Islet of Langerhans (tissue), 1 donor: ENCODE results near the gene GSAP.

ENCODE experiments used
- FAIRE-seq: peaks from one replicate; lab custom pipeline; 2011; peaks lifted over from hg19 to GRCh38; lab: Jason Lieb, UNC

Gene GSAP

DNA sequence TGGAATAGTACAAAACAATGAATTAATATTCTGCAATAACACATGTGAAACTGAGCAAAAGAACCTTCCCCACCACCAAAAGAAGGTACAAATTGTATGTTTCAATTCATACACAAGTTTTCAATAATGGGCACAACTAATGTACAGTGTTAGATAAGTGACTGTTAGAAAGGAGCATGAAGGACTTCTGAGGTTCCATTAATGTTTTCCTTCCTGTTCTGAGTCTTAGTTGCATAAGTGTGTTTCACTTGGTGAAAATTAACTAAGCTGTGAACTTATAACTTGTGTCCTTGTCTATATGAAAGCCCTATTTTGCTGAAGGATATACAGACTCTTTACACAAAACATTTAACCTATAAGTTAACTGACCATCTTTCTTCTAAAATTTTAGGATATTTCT is 8.2 kb downstream of the GSAP start:
- no peak for FAIRE-seq

DNA sequence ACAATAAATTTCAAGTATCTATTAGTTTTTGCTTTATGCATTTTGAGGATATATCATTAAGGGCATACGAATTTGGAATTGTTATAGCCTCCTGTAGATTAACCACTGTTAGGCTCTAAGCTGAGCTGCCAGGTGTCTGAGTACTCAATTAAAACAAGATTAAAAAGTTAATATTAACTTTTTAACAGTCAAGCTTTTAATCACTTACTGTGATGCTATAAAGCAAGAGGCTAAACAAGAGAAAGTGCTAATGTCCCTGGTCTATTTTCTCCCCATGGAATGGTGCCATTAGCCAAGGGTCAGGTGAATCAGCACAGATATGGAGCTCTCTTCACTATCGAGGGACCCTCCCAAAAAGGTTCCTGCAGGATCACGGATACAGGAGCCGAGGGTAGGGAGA is 9.7 kb downstream of the GSAP start:
- FAIRE-seq, result peak; percentile 49

DNA sequence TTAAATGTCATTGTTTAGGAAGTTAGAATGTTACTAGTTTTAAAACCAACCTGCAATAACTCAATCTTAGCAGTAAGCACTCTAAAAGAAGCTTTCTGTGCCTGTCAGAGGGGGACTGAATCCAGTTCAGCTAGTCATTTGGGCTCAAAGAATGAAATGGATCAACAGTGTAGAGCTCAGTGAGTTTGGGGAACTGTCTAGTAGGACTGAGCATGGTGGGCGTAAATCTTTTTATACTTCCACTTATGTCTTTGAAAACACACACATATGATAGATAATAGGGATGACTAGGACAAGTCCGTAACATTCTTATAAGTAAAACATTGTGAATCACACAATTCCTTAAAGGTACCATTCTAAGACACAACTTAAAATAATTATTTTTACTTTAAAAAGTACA is 11.5 kb downstream of the GSAP start:
- no peak for FAIRE-seq

DNA sequence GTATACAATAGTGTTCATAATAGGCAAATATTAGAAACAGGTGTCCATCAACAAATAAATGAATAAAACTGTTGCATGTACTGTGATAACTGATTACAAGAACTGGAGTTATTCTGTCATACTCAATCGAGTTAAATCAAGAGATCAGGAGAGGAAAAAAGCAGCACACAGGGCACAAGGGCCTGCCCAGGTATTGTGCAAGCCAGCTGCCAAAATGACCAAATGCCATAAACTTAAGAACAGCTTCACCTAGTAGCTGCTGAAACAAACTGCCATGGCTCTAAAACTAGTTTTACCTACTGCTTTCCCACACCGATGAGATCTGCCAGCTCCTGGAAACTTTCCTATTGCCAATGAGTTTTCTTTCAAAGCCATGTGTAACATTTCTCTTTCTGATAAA is 12.2 kb downstream of the GSAP start:
- no peak for FAIRE-seq

DNA sequence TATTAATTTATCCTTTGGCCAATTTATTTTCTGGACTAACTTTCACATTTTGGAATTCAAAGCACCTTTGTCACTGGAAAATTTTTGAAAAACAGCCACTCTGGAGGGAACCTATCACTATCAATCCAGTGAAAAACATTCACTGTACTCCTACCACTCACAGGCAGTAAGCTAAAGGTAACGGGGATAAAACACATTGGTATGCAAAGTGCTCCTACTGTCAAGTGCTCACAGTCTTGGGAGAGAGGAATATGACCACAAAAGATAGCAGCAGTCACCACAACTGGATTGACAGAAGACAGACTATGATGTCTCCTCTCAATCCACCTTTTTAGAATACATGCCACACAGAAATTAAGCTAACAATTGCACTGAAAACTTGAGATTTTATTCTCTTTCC is 13.3 kb downstream of the GSAP start:
- no peak for FAIRE-seq

DNA sequence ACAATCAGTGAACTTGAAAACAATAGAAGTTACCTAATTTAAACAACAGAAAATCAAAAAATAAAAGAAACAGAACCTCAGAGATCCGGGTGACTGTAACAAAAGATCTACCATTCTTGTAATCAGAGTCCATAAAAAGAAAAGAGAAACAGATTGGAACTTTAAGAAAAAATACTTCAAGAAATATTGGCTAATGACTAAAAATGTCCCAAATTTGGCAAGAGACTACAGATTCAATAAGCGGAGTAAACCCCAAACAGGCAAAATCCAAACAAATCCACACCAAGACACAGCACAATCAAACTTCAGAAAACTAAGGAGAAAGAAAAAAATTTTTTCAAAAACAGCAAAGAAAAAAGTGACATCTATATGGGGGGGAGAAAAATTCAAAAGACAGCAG is 15.1 kb downstream of the GSAP start:
- no peak for FAIRE-seq

DNA sequence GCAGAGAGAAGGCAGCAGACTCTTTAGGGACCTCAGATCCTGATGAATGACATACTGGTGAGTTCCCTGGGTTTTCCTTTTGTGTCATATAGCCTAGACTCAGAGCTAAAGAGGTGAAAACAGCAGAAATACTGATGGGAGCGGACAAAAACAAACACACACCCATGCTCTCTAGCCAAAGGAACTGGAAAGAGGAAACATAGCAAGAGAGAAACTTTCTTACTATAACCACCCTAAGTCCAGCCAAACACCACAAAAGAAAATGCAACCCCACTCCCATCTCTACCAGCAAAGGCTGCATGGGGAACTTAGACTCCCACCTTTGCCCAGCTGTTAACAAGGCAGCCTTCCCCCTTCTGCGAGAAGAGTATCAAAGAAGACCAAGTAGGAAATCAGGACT is 16.3 kb downstream of the GSAP start:
- FAIRE-seq, result no peak

DNA sequence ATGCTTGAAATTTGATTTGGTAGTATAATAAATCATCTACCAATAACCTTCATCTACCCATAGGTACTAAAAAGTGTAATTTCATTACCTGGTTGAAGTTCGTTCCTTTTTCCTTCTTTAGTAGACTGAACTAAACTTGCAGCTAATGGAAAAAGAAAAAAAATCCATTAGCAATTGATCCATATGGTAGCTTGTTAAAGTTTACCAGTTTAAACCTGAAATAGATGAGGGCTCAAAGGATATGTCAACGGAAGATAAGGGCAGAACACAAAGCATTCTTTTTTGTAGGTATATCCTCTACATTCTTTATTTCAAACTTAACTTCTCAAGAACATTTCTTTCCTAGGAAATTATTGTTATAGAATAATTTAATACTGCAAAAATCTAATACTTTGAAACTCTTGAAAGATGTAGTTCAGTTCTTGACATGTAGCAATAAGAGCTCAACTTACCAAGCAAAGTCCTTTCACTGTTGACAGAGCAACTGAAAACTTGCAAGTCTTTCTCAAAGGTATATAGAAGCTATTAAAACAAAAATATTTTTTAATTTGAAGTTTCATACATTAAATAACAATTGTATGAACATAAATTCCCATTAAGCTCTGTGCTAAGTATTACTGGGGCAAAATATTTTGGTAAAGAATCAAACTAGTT is 19.1 kb downstream of the GSAP start:
- FAIRE-seq, result no peak

DNA sequence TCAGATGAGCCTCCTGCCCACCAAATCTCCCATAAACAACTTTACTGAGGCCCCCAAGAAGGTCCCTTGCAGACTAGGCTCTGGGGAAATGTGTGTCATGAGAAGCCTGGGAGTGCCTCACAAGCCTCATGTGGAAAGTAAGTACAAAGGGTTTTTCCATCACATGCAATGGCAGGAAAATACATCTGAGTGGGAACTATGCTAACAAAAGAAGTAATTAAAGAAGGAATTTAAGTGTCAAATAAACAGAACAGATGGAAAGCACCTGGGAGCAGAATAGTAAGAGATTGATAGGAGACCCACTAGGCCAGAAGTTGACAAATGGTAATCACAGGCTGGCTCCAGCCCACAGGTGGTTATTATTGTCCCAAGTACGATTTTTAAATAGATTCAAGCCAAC is 20.5 kb downstream of the GSAP start:
- FAIRE-seq, result no peak

DNA sequence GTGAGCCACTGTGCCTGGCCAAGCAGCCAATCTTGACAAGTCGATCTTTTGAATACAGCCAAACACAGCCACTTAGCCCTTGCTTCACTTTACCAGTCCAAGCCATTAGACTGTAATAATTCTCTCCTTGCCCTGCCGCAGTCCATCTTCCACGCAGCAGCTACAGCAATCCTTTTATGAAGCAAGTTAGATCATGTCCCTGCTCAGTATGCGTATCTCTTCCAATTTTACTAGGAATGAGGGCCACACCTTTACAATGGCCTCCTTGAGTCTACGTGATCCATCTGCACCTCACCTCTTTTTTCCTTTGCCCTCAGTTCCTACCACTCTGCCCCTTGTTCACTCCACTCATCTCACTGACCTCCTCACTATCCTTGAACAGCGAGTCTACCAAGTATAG is 22.2 kb downstream of the GSAP start:
- no peak for FAIRE-seq

DNA sequence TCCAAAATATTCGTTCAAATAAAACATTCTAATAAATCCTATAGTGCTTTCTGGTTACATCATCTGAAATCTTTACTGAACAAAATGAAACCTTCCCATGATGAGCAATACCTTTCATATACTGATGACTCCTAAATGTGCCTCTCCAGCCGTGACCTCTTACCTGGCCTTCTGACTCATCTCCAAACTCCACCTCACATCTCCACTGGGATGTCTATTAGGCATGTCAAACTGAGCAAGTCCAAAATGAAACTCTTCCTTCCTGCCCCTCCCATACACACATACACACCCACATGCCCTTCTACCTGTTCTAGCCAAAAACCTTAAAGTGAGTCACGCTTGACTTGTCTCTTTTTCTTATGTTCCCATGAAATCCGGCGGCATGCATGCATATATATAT is 22.9 kb downstream of the GSAP start:
- FAIRE-seq, result no peak

DNA sequence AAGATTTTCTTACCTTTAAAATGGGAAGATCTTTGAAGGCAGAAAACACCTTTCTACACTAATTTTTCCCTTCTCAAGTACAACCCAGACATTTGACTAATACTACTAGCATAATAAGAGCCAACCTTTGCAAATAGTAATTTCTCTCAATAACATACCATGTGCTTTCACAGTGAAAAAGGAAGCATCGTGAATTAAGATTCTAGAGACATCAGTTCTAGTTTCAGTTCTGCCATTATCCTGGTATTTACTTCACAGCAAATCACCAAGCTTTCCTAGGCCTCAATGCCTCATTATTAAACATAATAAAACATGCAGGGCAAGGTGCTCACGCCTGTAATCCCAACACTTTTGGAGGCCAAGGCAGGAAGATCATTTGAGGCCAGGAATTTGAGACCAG is 24.9 kb downstream of the GSAP start:
- FAIRE-seq, result no peak

DNA sequence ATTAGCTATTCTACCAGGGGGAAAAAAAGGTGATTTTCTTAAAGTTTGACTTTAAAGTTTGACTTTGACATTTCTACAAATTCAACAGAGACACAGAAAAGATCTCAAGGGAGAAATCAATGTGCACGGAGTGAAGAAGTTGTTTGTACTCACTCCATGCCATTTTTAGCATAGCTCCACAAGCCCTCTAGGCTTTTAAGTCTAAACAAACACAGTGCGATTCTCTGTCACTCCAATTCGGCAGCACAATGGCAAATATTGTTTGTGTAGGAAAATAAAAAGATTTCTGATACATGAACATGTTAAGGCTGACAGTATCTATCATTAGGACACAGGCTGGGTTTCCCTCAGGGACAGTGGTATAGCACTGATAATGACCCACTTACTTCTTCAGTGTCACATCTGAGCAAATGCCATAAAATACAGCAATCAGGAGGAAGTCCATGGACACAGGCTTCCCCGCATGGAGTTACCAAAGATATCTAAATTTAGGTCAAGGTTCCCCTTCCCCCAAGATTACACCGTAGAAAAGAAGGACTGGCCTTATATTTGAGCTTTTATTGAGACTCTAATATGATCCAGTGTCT is 28.0 kb downstream of the GSAP start:
- no peak for FAIRE-seq

DNA sequence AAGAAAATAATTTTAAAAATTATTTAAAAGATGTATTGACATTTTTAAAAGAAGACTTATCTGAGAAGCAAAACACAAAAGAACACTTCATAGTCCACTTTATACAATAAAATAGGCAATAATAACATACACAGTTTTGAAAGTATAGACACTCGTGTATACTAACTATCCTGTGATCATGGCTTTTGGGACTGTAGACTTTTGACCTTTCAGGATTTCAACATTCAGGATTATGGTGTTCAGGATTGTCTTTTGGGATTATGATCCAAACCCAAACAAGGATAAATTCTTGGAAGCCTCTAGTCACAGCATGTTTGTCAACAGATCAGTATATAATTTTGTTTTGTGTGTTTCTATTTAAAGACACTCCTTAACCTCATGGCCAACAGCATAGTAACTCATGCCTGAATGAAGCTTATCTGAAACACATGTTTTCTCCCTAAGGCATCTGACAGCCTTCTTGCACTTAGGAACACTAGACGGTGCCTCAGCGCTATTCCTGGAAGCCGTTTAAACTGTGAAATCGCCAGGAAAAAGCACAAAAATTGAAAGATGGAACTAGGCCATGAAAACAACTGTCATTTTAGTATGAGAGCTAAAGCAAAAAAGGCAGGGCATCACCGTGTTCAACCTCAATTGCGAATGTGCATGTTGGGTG is 29.9 kb downstream of the GSAP start:
- FAIRE-seq, result no peak

DNA sequence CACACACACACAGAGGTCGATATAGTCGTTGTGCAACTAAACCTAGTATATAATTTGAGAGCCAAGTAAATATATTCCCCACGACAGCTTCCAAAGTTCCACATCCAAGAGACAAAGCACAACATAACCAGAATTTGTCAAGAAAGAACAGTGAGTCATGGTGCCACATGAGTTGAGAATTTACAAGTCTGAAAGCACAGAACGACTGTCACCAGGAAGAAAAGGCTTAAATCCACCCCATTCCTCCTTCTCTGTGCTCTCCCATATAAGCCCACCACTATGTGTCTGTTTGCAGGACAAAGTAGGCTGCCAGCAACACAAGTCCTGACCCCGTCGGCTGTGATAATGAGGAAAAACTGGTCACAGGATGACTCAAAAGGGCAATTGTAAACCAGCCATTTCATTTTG is 32.8 kb downstream of the GSAP start:
- FAIRE-seq, result no peak

DNA sequence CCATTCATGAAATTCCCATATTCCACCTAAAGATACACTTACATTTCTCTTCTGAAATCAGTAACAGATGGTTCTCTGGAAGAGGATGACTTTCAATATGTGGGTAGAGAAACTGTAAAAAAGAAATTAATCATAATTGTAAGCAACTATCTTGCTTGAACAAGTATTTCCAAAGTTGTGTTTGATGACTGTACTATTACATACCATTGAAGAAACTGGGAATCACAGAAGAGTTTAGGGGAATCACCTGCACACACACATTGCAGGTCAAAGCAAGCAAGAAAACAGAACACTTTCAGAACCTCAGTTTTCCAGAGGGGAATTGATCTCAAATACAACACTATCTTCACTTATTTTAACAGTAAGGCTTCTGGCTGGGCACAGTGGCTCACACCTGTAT is 33.6 kb downstream of the GSAP start:
- FAIRE-seq, result no peak

DNA sequence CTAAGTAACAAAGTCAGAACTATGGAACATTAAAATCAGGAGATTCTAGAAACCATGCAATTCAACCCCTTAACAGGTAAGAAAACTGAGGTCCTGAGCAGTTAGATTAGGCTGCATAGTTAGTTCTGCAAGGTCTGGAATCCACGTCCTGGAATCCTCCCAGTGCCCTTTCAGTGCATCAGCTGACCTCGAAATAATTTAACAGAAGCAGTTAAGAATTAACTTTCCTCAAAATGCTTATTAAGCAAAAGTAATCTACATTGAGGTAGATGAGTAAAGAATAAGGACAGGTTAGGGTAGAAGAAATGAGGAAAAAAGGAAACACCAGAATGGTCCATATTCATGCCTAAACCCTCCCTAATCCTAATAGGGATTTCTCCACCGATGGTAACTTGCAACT is 37.6 kb downstream of the GSAP start:
- no peak for FAIRE-seq

DNA sequence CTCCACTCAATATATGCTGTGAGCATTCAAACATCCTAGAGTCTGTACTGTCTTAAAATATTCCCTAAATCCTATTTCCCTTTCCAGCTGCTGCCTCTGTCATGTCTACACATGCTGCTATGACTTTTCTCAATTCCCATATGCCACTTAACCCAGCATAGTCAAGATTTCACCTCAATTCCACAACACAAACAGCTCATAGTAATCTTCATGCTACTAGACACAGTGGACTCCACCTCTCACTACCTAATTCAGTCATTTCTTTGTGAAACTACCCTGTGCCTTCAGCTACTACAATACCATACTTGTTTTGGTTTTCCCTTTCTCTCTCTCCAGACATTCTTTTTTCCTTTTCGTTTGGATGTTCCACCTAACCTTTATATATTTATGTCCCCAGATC is 45.5 kb downstream of the GSAP start:
- no peak for FAIRE-seq

DNA sequence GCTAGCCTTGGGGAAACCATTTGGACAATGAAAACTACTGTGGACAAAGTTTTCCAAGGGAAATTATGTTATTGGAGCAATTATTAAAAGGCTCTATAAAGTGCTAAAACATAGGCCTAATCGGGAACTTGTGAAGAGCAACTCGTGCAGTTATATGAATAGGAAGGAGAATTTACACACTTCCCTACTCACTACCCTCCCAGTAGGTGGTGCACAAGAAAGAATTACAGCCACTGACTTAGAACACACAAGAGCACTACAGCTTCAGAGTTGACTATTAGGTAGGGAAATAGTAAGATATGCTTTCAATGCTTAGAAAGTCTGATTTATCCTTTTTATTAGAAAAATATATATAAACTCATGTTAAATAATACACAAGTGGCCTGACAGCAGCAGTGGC is 47.2 kb downstream of the GSAP start:
- no peak for FAIRE-seq

DNA sequence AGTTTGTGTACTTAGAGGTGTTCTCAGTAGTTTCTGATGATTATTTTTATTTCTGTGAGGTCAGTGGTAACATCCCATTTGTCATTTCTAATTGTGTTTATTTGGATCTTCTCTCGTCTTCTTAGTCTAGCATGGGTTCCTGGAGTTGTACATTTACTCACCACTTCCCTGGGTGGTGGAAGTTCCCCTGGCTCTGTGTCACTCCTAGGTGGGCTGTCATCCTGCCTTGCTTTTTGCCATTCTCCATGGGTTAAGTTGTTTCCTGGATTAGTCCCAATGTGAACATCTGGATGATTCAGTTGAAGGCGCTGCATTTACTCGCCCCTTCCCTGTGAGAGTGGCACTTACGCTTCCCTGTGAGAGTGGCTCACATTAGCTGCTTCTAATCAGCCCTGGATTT is 48.2 kb downstream of the GSAP start:
- FAIRE-seq, result no peak

DNA sequence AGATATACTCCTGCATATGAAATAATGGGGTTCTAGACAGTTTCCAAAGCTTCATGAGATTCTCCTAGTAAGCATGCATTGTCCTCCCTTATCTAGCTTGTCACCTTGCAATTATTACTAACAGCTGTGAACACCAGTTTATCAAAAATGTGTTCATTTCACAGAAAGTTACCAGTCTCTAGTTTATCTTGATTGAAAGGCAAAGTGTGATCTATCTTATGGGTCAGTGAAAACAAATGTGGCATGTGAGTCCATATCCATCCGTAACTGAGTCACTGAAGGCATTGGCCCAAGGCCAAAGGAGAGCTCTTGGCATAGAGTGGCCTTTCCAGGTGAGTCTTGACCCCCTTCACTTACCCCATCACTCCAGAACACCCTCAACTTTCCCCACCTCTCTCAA is 53.2 kb downstream of the GSAP start:
- no peak for FAIRE-seq

DNA sequence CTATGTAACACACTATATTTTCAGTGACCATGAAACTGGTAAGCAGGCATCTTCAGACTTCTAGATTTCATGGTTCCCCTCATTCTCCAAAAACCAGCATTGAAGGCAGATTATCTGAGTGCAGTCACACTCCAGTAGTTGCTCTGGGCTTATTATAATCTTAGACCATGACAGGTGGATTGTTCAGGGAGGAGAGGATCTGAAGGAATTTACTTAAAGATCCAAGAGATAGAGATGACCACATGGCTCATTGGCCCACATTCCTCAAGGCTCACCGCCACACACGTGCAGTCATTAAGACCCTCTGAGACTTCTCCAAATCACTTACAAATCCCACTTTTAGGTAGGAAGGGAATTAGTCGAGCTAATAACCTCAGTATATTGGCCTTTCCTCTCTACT is 55.2 kb downstream of the GSAP start:
- no peak for FAIRE-seq

DNA sequence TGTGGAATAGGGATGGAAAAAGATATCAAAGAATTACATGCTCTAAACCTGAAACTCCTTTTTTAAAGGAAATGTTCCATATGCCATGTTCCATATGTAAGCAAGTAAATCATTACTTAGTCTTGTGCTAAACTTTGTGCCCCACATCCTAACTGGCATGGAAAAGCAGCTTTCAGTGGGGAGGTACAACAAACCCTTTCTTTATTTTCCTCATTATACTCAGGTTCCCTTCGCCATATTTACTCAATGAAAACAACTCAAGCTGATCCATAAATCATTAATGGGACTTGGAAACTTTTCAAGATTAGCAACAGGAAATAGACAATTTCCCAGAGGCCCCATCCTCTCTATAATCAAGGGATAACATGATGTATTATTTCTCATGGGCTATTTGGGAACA is 56.0 kb downstream of the GSAP start:
- FAIRE-seq, result no peak

DNA sequence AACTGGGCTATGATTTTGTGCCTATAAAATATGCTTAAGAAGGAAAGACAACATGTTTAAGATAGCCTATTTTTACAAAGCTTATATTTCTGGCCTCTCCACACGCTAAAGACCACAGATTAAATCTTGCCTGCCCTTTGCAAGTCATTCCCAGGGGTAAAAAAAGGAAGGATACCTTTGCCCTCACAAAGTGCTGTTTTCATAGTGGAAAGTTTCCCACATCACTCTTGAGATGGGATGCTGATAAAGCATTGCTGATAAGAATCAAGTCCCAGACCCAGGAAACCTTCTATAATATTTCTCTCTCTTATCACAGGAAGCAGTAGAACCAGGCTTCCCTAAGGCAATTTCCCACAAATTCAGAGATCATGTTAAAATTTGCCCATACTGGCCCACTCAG is 56.5 kb downstream of the GSAP start:
- FAIRE-seq, result no peak
